GM12892 (cell line): ENCODE results near the gene FBXO11.

ENCODE experiments used
- POLR2AphosphoS5 ChIP-seq: IDR thresholded peaks from 2 replicates; pipeline ENCODE4 v1.6.1; 2011; ENCODE audit warnings: low read depth, low read length, control low read depth
- TAF1 ChIP-seq: IDR thresholded peaks from 2 replicates; pipeline ENCODE4 v1.6.1; 2011; ENCODE audit warnings: low read depth, mild to moderate bottlenecking, control low read depth, low read length, borderline replicate concordance

DNA sequence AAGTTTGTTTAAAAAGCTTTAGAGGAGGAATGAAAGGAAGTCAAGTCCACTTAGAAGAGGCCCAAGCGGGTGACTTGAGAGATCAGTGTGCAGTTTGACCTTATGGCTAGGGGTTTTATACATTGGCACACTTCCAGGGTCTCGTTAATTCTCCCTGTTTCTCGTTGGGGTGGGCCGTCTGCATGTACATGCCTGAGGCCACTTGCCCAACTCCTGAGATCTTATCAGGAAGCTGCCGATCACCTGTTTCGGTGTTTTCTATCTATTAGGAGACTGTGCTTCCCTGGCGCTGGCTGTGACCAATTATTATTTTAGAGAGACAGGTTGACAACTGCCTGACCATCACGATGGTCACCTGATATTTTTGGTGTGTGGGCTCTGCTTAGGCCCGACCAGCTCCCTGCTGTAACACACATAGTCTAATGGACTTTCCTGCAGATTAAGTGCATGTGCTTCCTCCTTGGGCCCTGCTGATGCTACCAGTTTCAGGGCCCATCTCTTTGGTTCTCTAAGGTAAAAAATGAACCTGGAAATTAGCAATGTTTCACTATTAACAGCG, 154.4 kb downstream of the FBXO11 start:
- no peak for TF ChIP-seq POLR2AphosphoS5
- no peak for TF ChIP-seq TAF1
